ENCODE results near the gene TDP1. TPM values are rescaled to one million over a fixed set of nuclear protein-coding genes. Genes with fewer than 3 reads are reported as not detected.
"Not testable (repeated sequence)": the region's sequence is repeated elsewhere in the genome, so short reads cannot be mapped to it uniquely, and the experiment has no call there.

Gene TDP1
- total RNA-seq, 1 experiment from 2014 or later: 36.4 TPM

GRCh38 chr14:90058876-90059458 is 103.2 kb downstream of the TDP1 start:
- Histone ChIP-seq H3K4me3 (no peak overlapping the region), H3K27me3 (replicated peaks) (peaks cover 66% of the 10 kb centered on the region), H3K27ac (no peak overlapping the region), H3K4me1 (replicated peaks) (peaks cover 21% of the 10 kb centered on the region), H3K36me3 (no peaks in the 10 kb centered on the region), H3K9me3 (replicated peaks) (no peaks in the 10 kb centered on the region)
- no peak for DNase-seq (ENCODE audit: low read depth in 1 of 2, low spot score in 2 of 2)

GRCh38 chr14:90060312-90060964 is 104.7 kb downstream of the TDP1 start:
- Histone ChIP-seq H3K27me3 (replicated peaks) (peaks cover 78% of the 10 kb centered on the region), H3K4me3 (peak overlapping the region; percentile 35), H3K27ac (no peak overlapping the region), H3K36me3 (no peaks in the 10 kb centered on the region), H3K9me3 (replicated peaks) (no peaks in the 10 kb centered on the region), H3K4me1 (replicated peaks) (peaks cover 21% of the 10 kb centered on the region)
- DNase-seq (ENCODE audit: low read depth in 1 of 2, low spot score in 2 of 2): peak; percentile 60

GRCh38 chr14:90060965-90061684 is 105.4 kb downstream of the TDP1 start:
- DNase-seq (ENCODE audit: low read depth in 1 of 2, low spot score in 2 of 2): no peak
- Histone ChIP-seq H3K9me3 (replicated peaks) (no peaks in the 10 kb centered on the region), H3K4me3 (peak overlapping the region; percentile 35), H3K36me3 (no peaks in the 10 kb centered on the region), H3K27ac (no peak overlapping the region), H3K4me1 (replicated peaks) (peaks cover 21% of the 10 kb centered on the region), H3K27me3 (replicated peaks) (peaks cover 78% of the 10 kb centered on the region)

GRCh38 chr14:90061685-90062126 is 106.0 kb downstream of the TDP1 start, which contains the start of gene KCNK13:
TSS of gene KCNK13 (plus strand) at chr14:90061994. CDS start at chr14:90062206, 212 bp downstream.
- peaks cover 77% of the 10 kb centered on the region for H3K27me3 ChIP-seq (replicated peaks)
- no peak within 1 kb of the TSS for H3K27ac ChIP-seq
- H3K36me3 ChIP-seq: no peaks in the 10 kb centered on the region
- H3K9me3 ChIP-seq (replicated peaks): no peaks in the 10 kb centered on the region
- peaks cover 21% of the 10 kb centered on the region for H3K4me1 ChIP-seq (replicated peaks)
- DNase-seq (ENCODE audit: low read depth in 1 of 2, low spot score in 2 of 2): peak in 1 of 2 experiments; percentile 7
- H3K4me3 ChIP-seq: peak within 1 kb of the TSS; percentile 35

- Histone ChIP-seq H3K27me3 (replicated peaks) (peaks cover 75% of the 10 kb centered on the region), H3K27ac (no peak overlapping the region), H3K36me3 (no peaks in the 10 kb centered on the region), H3K4me3 (no peak overlapping the region), H3K9me3 (replicated peaks) (no peaks in the 10 kb centered on the region), H3K4me1 (replicated peaks) (peaks cover 21% of the 10 kb centered on the region)
- DNase-seq (ENCODE audit: low read depth in 1 of 2, low spot score in 2 of 2): no peak
These were observed 106.5 kb downstream of the TDP1 start for GRCh38 chr14:90062127-90062794.

- no peak for DNase-seq (ENCODE audit: low read depth in 1 of 2, low spot score in 2 of 2)
- peaks cover 72% of the 10 kb centered on the region for H3K27me3 ChIP-seq (replicated peaks)
- peaks cover 21% of the 10 kb centered on the region for H3K4me1 ChIP-seq (replicated peaks)
- H3K9me3 ChIP-seq (replicated peaks): no peaks in the 10 kb centered on the region
- H3K4me3 ChIP-seq: no peak overlapping the region
- H3K27ac ChIP-seq: no peak overlapping the region
- no peaks in the 10 kb centered on the region for H3K36me3 ChIP-seq
These were observed 107.3 kb downstream of the TDP1 start for GRCh38 chr14:90062822-90063539.

- DNase-seq (ENCODE audit: low read depth in 1 of 2, low spot score in 2 of 2): no peak
- Histone ChIP-seq H3K9me3 (replicated peaks) (no peaks in the 10 kb centered on the region), H3K27me3 (replicated peaks) (peaks cover 11% of the 10 kb centered on the region), H3K27ac (no peak overlapping the region), H3K4me3 (no peak overlapping the region), H3K4me1 (replicated peaks) (no peaks in the 10 kb centered on the region), H3K36me3 (no peaks in the 10 kb centered on the region)
These were observed 116.6 kb downstream of the TDP1 start for GRCh38 chr14:90072350-90072749.

GRCh38 chr14:90079576-90079975 is 123.8 kb downstream of the TDP1 start:
- H3K27ac ChIP-seq: no peak overlapping the region
- peaks cover 3% of the 10 kb centered on the region for H3K27me3 ChIP-seq (replicated peaks)
- DNase-seq (ENCODE audit: low read depth in 1 of 2, low spot score in 2 of 2): no peak
- H3K9me3 ChIP-seq (replicated peaks): no peaks in the 10 kb centered on the region
- H3K4me1 ChIP-seq (replicated peaks): no peaks in the 10 kb centered on the region
- H3K36me3 ChIP-seq: no peaks in the 10 kb centered on the region
- H3K4me3 ChIP-seq: no peak overlapping the region

GRCh38 chr14:90087433-90087832 is 131.7 kb downstream of the TDP1 start:
- H3K4me1 ChIP-seq (replicated peaks): no peaks in the 10 kb centered on the region
- no peaks in the 10 kb centered on the region for H3K9me3 ChIP-seq (replicated peaks)
- no peak for DNase-seq (ENCODE audit: low read depth in 1 of 2, low spot score in 2 of 2)
- peaks cover 3% of the 10 kb centered on the region; the same call in 1 of the 2 replicates for H3K27me3 ChIP-seq (replicated peaks)
- H3K36me3 ChIP-seq: no peaks in the 10 kb centered on the region
- H3K4me3 ChIP-seq: no peak overlapping the region
- no peak overlapping the region for H3K27ac ChIP-seq

GRCh38 chr14:90088176-90088575 is 132.4 kb downstream of the TDP1 start:
- DNase-seq (ENCODE audit: low read depth in 1 of 2, low spot score in 2 of 2): no peak
- H3K27ac ChIP-seq: no peak overlapping the region
- H3K9me3 ChIP-seq (replicated peaks): no peaks in the 10 kb centered on the region
- no peak overlapping the region for H3K4me3 ChIP-seq
- H3K36me3 ChIP-seq: no peaks in the 10 kb centered on the region
- H3K27me3 ChIP-seq (replicated peaks): 0 out of 2 replicates have a peak, but pooled peaks cover 3% of the 10 kb centered on the region
- H3K4me1 ChIP-seq (replicated peaks): no peaks in the 10 kb centered on the region

- H3K4me3 ChIP-seq; H3K36me3 ChIP-seq; H3K27me3 ChIP-seq (replicated peaks); H3K4me1 ChIP-seq (replicated peaks); H3K27ac ChIP-seq; H3K9me3 ChIP-seq (replicated peaks); DNase-seq (ENCODE audit: low read depth in 1 of 2, low spot score in 2 of 2): not testable (repeated sequence)
These were observed 133.8 kb downstream of the TDP1 start for GRCh38 chr14:90089486-90089885.

GRCh38 chr14:90091393-90091792 is 135.7 kb downstream of the TDP1 start:
- DNase-seq (ENCODE audit: low read depth in 1 of 2, low spot score in 2 of 2): no peak
- H3K27me3 ChIP-seq (replicated peaks): no peaks in the 10 kb centered on the region
- no peaks in the 10 kb centered on the region for H3K4me1 ChIP-seq (replicated peaks)

GRCh38 chr14:90093942-90094595 is 138.3 kb downstream of the TDP1 start:
- H3K4me1 ChIP-seq (replicated peaks): no peaks in the 10 kb centered on the region
- H3K36me3 ChIP-seq: no peaks in the 10 kb centered on the region
- H3K4me3 ChIP-seq: no peak overlapping the region
- H3K27ac ChIP-seq: no peak overlapping the region
- H3K9me3 ChIP-seq (replicated peaks): no peaks in the 10 kb centered on the region
- no peaks in the 10 kb centered on the region for H3K27me3 ChIP-seq (replicated peaks)
- no peak for DNase-seq (ENCODE audit: low read depth in 1 of 2, low spot score in 2 of 2)

More at GRCh38 chr14:90091393-90091792, 135.7 kb downstream of the TDP1 start:
- Histone ChIP-seq H3K36me3 (no peaks in the 10 kb centered on the region), H3K4me3 (no peak overlapping the region), H3K9me3 (replicated peaks) (no peaks in the 10 kb centered on the region), H3K27ac (no peak overlapping the region)
